Measurements from ENCODE around the gene ELF2. TPM values are rescaled to one million over a fixed set of nuclear protein-coding genes. Genes with fewer than 3 reads are reported as not detected.

The ELF2 gene
- total and polyA plus RNA-seq, 2 of the 8 experiments (the other 6 are each of a cell fraction or from before 2014, with no cell fraction given): 21.1 to 44.3 TPM

- TF ChIP-seq, protein P1, sequence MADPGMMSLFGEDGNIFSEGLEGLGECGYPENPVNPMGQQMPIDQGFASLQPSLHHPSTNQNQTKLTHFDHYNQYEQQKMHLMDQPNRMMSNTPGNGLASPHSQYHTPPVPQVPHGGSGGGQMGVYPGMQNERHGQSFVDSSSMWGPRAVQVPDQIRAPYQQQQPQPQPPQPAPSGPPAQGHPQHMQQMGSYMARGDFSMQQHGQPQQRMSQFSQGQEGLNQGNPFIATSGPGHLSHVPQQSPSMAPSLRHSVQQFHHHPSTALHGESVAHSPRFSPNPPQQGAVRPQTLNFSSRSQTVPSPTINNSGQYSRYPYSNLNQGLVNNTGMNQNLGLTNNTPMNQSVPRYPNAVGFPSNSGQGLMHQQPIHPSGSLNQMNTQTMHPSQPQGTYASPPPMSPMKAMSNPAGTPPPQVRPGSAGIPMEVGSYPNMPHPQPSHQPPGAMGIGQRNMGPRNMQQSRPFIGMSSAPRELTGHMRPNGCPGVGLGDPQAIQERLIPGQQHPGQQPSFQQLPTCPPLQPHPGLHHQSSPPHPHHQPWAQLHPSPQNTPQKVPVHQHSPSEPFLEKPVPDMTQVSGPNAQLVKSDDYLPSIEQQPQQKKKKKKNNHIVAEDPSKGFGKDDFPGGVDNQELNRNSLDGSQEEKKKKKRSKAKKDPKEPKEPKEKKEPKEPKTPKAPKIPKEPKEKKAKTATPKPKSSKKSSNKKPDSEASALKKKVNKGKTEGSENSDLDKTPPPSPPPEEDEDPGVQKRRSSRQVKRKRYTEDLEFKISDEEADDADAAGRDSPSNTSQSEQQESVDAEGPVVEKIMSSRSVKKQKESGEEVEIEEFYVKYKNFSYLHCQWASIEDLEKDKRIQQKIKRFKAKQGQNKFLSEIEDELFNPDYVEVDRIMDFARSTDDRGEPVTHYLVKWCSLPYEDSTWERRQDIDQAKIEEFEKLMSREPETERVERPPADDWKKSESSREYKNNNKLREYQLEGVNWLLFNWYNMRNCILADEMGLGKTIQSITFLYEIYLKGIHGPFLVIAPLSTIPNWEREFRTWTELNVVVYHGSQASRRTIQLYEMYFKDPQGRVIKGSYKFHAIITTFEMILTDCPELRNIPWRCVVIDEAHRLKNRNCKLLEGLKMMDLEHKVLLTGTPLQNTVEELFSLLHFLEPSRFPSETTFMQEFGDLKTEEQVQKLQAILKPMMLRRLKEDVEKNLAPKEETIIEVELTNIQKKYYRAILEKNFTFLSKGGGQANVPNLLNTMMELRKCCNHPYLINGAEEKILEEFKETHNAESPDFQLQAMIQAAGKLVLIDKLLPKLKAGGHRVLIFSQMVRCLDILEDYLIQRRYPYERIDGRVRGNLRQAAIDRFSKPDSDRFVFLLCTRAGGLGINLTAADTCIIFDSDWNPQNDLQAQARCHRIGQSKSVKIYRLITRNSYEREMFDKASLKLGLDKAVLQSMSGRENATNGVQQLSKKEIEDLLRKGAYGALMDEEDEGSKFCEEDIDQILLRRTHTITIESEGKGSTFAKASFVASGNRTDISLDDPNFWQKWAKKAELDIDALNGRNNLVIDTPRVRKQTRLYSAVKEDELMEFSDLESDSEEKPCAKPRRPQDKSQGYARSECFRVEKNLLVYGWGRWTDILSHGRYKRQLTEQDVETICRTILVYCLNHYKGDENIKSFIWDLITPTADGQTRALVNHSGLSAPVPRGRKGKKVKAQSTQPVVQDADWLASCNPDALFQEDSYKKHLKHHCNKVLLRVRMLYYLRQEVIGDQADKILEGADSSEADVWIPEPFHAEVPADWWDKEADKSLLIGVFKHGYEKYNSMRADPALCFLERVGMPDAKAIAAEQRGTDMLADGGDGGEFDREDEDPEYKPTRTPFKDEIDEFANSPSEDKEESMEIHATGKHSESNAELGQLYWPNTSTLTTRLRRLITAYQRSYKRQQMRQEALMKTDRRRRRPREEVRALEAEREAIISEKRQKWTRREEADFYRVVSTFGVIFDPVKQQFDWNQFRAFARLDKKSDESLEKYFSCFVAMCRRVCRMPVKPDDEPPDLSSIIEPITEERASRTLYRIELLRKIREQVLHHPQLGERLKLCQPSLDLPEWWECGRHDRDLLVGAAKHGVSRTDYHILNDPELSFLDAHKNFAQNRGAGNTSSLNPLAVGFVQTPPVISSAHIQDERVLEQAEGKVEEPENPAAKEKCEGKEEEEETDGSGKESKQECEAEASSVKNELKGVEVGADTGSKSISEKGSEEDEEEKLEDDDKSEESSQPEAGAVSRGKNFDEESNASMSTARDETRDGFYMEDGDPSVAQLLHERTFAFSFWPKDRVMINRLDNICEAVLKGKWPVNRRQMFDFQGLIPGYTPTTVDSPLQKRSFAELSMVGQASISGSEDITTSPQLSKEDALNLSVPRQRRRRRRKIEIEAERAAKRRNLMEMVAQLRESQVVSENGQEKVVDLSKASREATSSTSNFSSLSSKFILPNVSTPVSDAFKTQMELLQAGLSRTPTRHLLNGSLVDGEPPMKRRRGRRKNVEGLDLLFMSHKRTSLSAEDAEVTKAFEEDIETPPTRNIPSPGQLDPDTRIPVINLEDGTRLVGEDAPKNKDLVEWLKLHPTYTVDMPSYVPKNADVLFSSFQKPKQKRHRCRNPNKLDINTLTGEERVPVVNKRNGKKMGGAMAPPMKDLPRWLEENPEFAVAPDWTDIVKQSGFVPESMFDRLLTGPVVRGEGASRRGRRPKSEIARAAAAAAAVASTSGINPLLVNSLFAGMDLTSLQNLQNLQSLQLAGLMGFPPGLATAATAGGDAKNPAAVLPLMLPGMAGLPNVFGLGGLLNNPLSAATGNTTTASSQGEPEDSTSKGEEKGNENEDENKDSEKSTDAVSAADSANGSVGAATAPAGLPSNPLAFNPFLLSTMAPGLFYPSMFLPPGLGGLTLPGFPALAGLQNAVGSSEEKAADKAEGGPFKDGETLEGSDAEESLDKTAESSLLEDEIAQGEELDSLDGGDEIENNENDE (IDR thresholded peaks at IDR 0.05; ENCODE audit: insufficient replicate concordance, low read length): no peak
- no peak for TF ChIP-seq KDM5A (IDR thresholded peaks at IDR 0.05; ENCODE audit: low read length)
These were observed 6.1 kb downstream of the ELF2 start (continued) for GRCh38 chr4:139170932-139171331.
